HG02852 (cell line): ENCODE data around the gene CFAP52.
"Not testable (repeated sequence)": the region's sequence is repeated elsewhere in the genome, so short reads cannot be mapped to it uniquely, and the experiment has no call there.

ENCODE experiments used
- ATAC-seq: cut with Tn5 transposase; IDR thresholded peaks from one replicate; pipeline ENCODE4 v1.9.1; 2021; ENCODE audit warnings: mild to moderate bottlenecking, moderate library complexity; ENCODE audit not compliant: unreplicated experiment

CFAP52 gene

GRCh38 chr17:9644910-9645751, 68.7 kb downstream of the CFAP52 start, which contains the start of gene USP43:
USP43 (plus strand) TSS chr17:9645517; CDS start chr17:9645633, 116 bp downstream.
- ATAC-seq = no peak

- no peak for ATAC-seq
These were observed 69.6 kb downstream of the CFAP52 start for GRCh38 chr17:9645851-9646545.

- no peak for ATAC-seq
These were observed 70.1 kb downstream of the CFAP52 start for GRCh38 chr17:9646546-9646885.

GRCh38 chr17:9647014-9647413, 70.6 kb downstream of the CFAP52 start:
- no peak for ATAC-seq

- ATAC-seq = no peak
These were observed 72.2 kb downstream of the CFAP52 start for GRCh38 chr17:9648521-9649110.

- no peak for ATAC-seq
These were observed 82.3 kb downstream of the CFAP52 start for GRCh38 chr17:9658593-9659211.

GRCh38 chr17:9661027-9661426, 84.6 kb downstream of the CFAP52 start:
- ATAC-seq = no peak

- ATAC-seq = not testable (repeated sequence)
These were observed 87.1 kb downstream of the CFAP52 start for GRCh38 chr17:9663511-9663910.

GRCh38 chr17:9666461-9667050, 90.1 kb downstream of the CFAP52 start:
- ATAC-seq = no peak

- ATAC-seq = no peak
These were observed 92.1 kb downstream of the CFAP52 start for GRCh38 chr17:9668517-9668916.

- no peak for ATAC-seq
These were observed 93.1 kb downstream of the CFAP52 start for GRCh38 chr17:9669551-9670008.

- no peak for ATAC-seq
These were observed 94.2 kb downstream of the CFAP52 start for GRCh38 chr17:9670596-9670995.

- ATAC-seq = no peak
These were observed 95.1 kb downstream of the CFAP52 start for GRCh38 chr17:9671559-9671958.

- no peak for ATAC-seq
These were observed 95.8 kb downstream of the CFAP52 start for GRCh38 chr17:9672266-9672665.

GRCh38 chr17:9672691-9673090, 96.2 kb downstream of the CFAP52 start:
- no peak for ATAC-seq

- no peak for ATAC-seq
These were observed 99.6 kb downstream of the CFAP52 start for GRCh38 chr17:9676084-9676483.

GRCh38 chr17:9676820-9677310, 100.4 kb downstream of the CFAP52 start:
- ATAC-seq = no peak

- ATAC-seq = no peak
These were observed 101.0 kb downstream of the CFAP52 start for GRCh38 chr17:9677411-9677810.

- no peak for ATAC-seq
These were observed 101.5 kb downstream of the CFAP52 start for GRCh38 chr17:9677896-9678295.

- no peak for ATAC-seq
These were observed 108.6 kb downstream of the CFAP52 start for GRCh38 chr17:9684955-9685621.
